IMR-90 (cell line): ENCODE data around the gene OR5B2. TPM values are rescaled to one million over a fixed set of nuclear protein-coding genes. Genes with fewer than 3 reads are reported as not detected.

ENCODE experiments used
- ATAC-seq: fragments of 200-7000 bp; cut with Tn5 transposase; 2 replicates; pipeline ENCODE4 v1.9.1; 2020; ENCODE audit warnings: low read depth, mild to moderate bottlenecking, moderate library complexity
- BruUV-seq: library from RNA; stranded (reverse); fragments of 400-500 nt; replicated peaks from 2 replicates; lab custom pipeline; 2021; lab: Mats Ljungman, UMichigan
- CTCF ChIA-PET: fragments of 300-600 bp; formaldehyde crosslinking; extraction: SDS; loops from one replicate; lab custom pipeline; 2021; ENCODE audit warnings: antibody characterized with exemption; lab: Yijun Ruan, JAX
- POLR2A ChIA-PET: fragments of 300-600 bp; sonication (Branson Sonifier 250); formaldehyde crosslinking; loops from one replicate; lab custom pipeline; 2022; ENCODE audit warnings: antibody characterized with exemption; ENCODE audit not compliant: unreplicated experiment; lab: Charles Lee
- DNase-seq: peaks from one replicate; pipeline ENCODE4 v3.0.0; 2013
- H2AFZ ChIP-seq: replicated peaks from 2 replicates; pipeline ENCODE3; 2013; ENCODE audit warnings: low read length, mild to moderate bottlenecking; ENCODE audit not compliant: poor library complexity
- H2AK5ac ChIP-seq: 2 replicates; pipeline ENCODE4 v1.6.1; 2013; ENCODE audit warnings: low read depth, low read length, inconsistent platforms
- H2AK9ac ChIP-seq: replicated peaks from 2 replicates; pipeline ENCODE3; 2013; ENCODE audit warnings: mild to moderate bottlenecking, low read depth, low read length, moderate library complexity; ENCODE audit not compliant: poor library complexity
- H2BK120ac ChIP-seq: 2 replicates; pipeline ENCODE4 v1.6.1; 2013; ENCODE audit warnings: low read depth, low read length, inconsistent platforms
- H2BK15ac ChIP-seq: 3 replicates; pipeline ENCODE4 v1.6.1; 2013; ENCODE audit warnings: low read depth, low read length, inconsistent platforms
- H2BK20ac ChIP-seq: 2 replicates; pipeline ENCODE4 v1.6.1; 2013; ENCODE audit warnings: low read depth, mild to moderate bottlenecking, inconsistent platforms, low read length, moderate library complexity
- H2BK5ac ChIP-seq: 2 replicates; pipeline ENCODE4 v1.6.1; 2013; ENCODE audit warnings: mild to moderate bottlenecking, low read depth, low read length, inconsistent platforms; ENCODE audit not compliant: poor library complexity, severe bottlenecking
- H3K14ac ChIP-seq: replicated peaks from 2 replicates; pipeline ENCODE4 v1.6.1; 2013; ENCODE audit warnings: low read depth, low read length, inconsistent platforms
- H3K18ac ChIP-seq: 2 replicates; pipeline ENCODE4 v1.6.1; 2013; ENCODE audit warnings: low read depth, low read length, control low read depth
- H3K23ac ChIP-seq: 2 replicates; pipeline ENCODE4 v1.6.1; 2013; ENCODE audit warnings: low read depth, low read length, inconsistent platforms
- H3K27ac ChIP-seq: 2 replicates; pipeline ENCODE4 v1.5.1; 2013; ENCODE audit warnings: mild to moderate bottlenecking, control low read depth, low read length; ENCODE audit not compliant: insufficient read depth
- H3K27me3 ChIP-seq: 2 replicates; pipeline ENCODE4 v1.6.1; 2013; ENCODE audit warnings: low read length; ENCODE audit not compliant: control insufficient read depth, insufficient read depth
- H3K36me3 ChIP-seq: 2 replicates; pipeline ENCODE4 v1.6.1; 2013; ENCODE audit warnings: low read length, mixed read lengths; ENCODE audit not compliant: control insufficient read depth, insufficient read depth
- H3K4ac ChIP-seq: 2 replicates; pipeline ENCODE4 v1.6.1; 2013; ENCODE audit warnings: low read depth, low read length, inconsistent platforms
- H3K4me1 ChIP-seq: 2 replicates; pipeline ENCODE4 v1.6.1; 2013; ENCODE audit warnings: low read length, mixed read lengths; ENCODE audit not compliant: control insufficient read depth, insufficient read depth
- H3K4me2 ChIP-seq: 2 replicates; pipeline ENCODE4 v1.6.1; 2013; ENCODE audit warnings: low read depth, mild to moderate bottlenecking, control low read depth, low read length, moderate library complexity
- H3K4me3 ChIP-seq: 2 replicates; pipeline ENCODE4 v1.5.1; 2013; ENCODE audit warnings: low read depth, mild to moderate bottlenecking, control low read depth, low read length, moderate library complexity; ENCODE audit not compliant: insufficient read depth
- H3K56ac ChIP-seq: 2 replicates; pipeline ENCODE4 v1.6.1; 2013; ENCODE audit warnings: low read length, inconsistent platforms; ENCODE audit not compliant: insufficient read depth; ENCODE audit errors: extremely low read depth
- H3K79me1 ChIP-seq, 2 experiments: 2 replicates each; pipeline ENCODE4 v1.6.1; 2013; ENCODE audit warnings: low read length in 2 of 2, inconsistent platforms in 1 of 2, low read depth in 1 of 2
- H3K9ac ChIP-seq: 2 replicates; pipeline ENCODE4 v1.6.1; 2013; ENCODE audit warnings: low read depth, low read length, control low read depth
- H3K9me1 ChIP-seq: 2 replicates; pipeline ENCODE4 v1.6.1; 2013; ENCODE audit warnings: low read length, inconsistent platforms; ENCODE audit not compliant: insufficient read depth
- H3K9me3 ChIP-seq: 2 replicates; pipeline ENCODE4 v1.6.1; 2013; ENCODE audit warnings: low read length; ENCODE audit not compliant: control insufficient read depth, insufficient read depth
- H4K20me1 ChIP-seq: 2 replicates; pipeline ENCODE4 v1.6.1; 2013; ENCODE audit warnings: low read length, inconsistent platforms; ENCODE audit not compliant: insufficient read depth
- H4K5ac ChIP-seq: 2 replicates; pipeline ENCODE4 v1.6.1; 2013; ENCODE audit warnings: mild to moderate bottlenecking, low read depth, low read length, control low read depth
- H4K8ac ChIP-seq, 2 experiments: 2 replicates each; pipeline ENCODE4 v1.6.1; 2013; ENCODE audit warnings: low read depth in 2 of 2, low read length in 2 of 2, control low read depth in 1 of 2, inconsistent platforms in 1 of 2
- H4K91ac ChIP-seq: 2 replicates; pipeline ENCODE4 v1.6.1; 2013; ENCODE audit warnings: low read depth, low read length, inconsistent platforms; ENCODE audit not compliant: insufficient read depth
- NFE2L2 ChIP-seq: fragments of 150-350 bp; IDR thresholded peaks from 2 replicates; pipeline ENCODE4 v1.6.1; 2016; ENCODE audit warnings: low read depth, mild to moderate bottlenecking, low read length
- WGBS, 2 experiments: methylation state at CpG; one replicate each; pipeline versions ENCODE4 v1.1.5 to v1.1.7; 2013; ENCODE audit warnings: missing lambda C conversion rate in 2 of 2; ENCODE audit not compliant: insufficient read length in 1 of 2; ENCODE audit errors: extremely low coverage in 2 of 2; 5-methylcytosine and 5-hydroxymethylcytosine counted together
- dilution Hi-C: fragments of 300-500 bp; cut with HindIII; formaldehyde crosslinking; loops from one replicate; pipeline ENCODE4 v1.14.3; 2018; ENCODE audit warnings: low sequenced_read_pairs; ENCODE audit not compliant: unreplicated experiment
- in situ Hi-C: fragments of 300-500 bp; cut with MboI; formaldehyde crosslinking; loops from 3 replicates; pipeline ENCODE4 v1.14.3; 2019; ENCODE audit warnings: low sequenced_read_pairs, inconsistent platforms, mixed read lengths
- intact Hi-C: fragments of 100-400 bp; cut with micrococcal nuclease; formaldehyde crosslinking; loops from 2 replicates; pipeline ENCODE4 v1.10.0; 2022
- polyA plus RNA-seq, 3 experiments: library from polyadenylated mRNA; depleted of rRNA; stranded (reverse); fragments of >200 nt; gene quantifications; 2 replicates each; pipeline ENCODE4 v1.2.3, GENCODE V29; 2012; ENCODE audit warnings: low replicate concordance in 1 of 3
- total RNA-seq: library from RNA; depleted of rRNA; stranded (reverse); fragments of >200 nt; gene quantifications from 2 replicates; pipeline ENCODE4 v1.2.3, GENCODE V29; 2012
- TF ChIP-seq, protein P1 (sequence below): conservative IDR thresholded peaks from 2 replicates; pipeline ENCODE4 v1.5.1; 2012; ENCODE audit warnings: mild to moderate bottlenecking, low read depth, low read length, improper control_type of control experiment

The OR5B2 gene
- total and polyA plus RNA-seq, 2 of the 4 experiments (the other 2 are of a cell fraction) = not detected

DNA sequence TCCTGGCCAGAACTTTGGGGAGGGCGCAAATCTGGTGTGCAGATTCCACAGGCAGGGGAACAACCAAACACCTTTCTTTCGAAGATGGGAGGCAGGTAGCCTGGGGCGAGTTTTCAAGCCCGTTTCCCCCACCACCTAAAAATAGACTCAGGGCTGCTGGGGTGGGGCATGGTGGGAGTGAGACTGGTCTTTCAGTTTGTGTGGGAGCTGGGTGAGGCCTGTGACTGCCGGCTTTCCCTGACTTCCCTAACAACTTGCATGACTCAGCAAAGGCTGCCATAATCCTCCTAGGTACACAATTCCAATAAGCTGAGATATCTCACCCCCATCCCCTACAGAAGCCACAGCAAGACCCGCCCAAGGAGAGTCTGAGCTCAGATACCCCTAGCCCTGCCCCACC is 18.4 kb upstream of the OR5B2 start:
- H3K14ac ChIP-seq = no peak overlapping the region
- no peak for ATAC-seq

More for the DNA sequence above, 18.4 kb upstream of the OR5B2 start:
- Histone ChIP-seq H3K27ac (no peak overlapping the region), H4K20me1 (no peaks in the 10 kb centered on the region), H2BK120ac (no peak overlapping the region), H2AK9ac (no peak overlapping the region), H2BK5ac (no peak overlapping the region), H3K4me2 (no peak overlapping the region), H3K9me1 (no peaks in the 10 kb centered on the region), H3K4ac (no peak overlapping the region), H3K9ac (no peak overlapping the region), H4K5ac (no peak overlapping the region), H3K4me1 (no peaks in the 10 kb centered on the region), H2BK20ac (no peak overlapping the region), H3K9me3 (peaks cover 8% of the 10 kb centered on the region), H3K79me1 (no peaks in the 10 kb centered on the region), H3K18ac (no peak overlapping the region), H3K36me3 (no peaks in the 10 kb centered on the region), H4K8ac (no peak overlapping the region), H3K27me3 (no peaks in the 10 kb centered on the region), H3K56ac (no peak overlapping the region), H2BK15ac (no peak overlapping the region), H2AFZ (peak overlapping the region; percentile 61), H3K4me3 (no peak overlapping the region), H3K23ac (no peak overlapping the region), H4K91ac (no peak overlapping the region), H2AK5ac (no peak overlapping the region)
- in situ Hi-C loops (no loop called here), dilution Hi-C loops (no loop called here), intact Hi-C loops (no loop called here)
- no CpG with 5 or more reads among the region's 6 CpGs for WGBS, 2 experiments
- TF ChIP-seq, protein P1, sequence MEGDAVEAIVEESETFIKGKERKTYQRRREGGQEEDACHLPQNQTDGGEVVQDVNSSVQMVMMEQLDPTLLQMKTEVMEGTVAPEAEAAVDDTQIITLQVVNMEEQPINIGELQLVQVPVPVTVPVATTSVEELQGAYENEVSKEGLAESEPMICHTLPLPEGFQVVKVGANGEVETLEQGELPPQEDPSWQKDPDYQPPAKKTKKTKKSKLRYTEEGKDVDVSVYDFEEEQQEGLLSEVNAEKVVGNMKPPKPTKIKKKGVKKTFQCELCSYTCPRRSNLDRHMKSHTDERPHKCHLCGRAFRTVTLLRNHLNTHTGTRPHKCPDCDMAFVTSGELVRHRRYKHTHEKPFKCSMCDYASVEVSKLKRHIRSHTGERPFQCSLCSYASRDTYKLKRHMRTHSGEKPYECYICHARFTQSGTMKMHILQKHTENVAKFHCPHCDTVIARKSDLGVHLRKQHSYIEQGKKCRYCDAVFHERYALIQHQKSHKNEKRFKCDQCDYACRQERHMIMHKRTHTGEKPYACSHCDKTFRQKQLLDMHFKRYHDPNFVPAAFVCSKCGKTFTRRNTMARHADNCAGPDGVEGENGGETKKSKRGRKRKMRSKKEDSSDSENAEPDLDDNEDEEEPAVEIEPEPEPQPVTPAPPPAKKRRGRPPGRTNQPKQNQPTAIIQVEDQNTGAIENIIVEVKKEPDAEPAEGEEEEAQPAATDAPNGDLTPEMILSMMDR = no peak
- peak; percentile 56; the same call in 1 of the 2 replicates for TF ChIP-seq NFE2L2
- ChIA-PET POLR2A (no interaction called here), CTCF (interaction anchor here (0.6 kb wide), 1 partner anchor 26 kb away, joined by 4 read pairs; no protein-coding TSS in a partner anchor)
- no peak for DNase-seq
- no TSS peak for BruUV-seq
